Upper lobe of left lung (tissue), 6 donors: Measurements from ENCODE around the gene PHGDH. TPM values are rescaled to one million over a fixed set of nuclear protein-coding genes. Genes with fewer than 3 reads are reported as not detected.

Experiments used
- ATAC-seq, 2 donors: fragments of 200-7000 bp; cut with Tn5 transposase; one replicate each; pipeline ENCODE4 v1.9.1; 2022; ENCODE audit warnings: mild to moderate bottlenecking in 2 of 2, moderate library complexity in 2 of 2; ENCODE audit not compliant: low FRiP score in 2 of 2
- DNase-seq, 2 donors: peaks; one replicate each; pipeline ENCODE4 v3.0.0-alpha.2; 2019 to 2020
- H3K27ac ChIP-seq, 4 donors: fragments of 200-600 bp; sonication (generic); one replicate each; pipeline ENCODE4 v1.5.1; 2016 to 2019
- H3K27me3 ChIP-seq, 4 donors: fragments of 200-600 bp; sonication (generic); one replicate each; pipeline ENCODE4 v1.5.1; 2017 to 2019
- H3K36me3 ChIP-seq, 4 donors: fragments of 200-600 bp; sonication (generic); one replicate each; pipeline ENCODE4 v1.5.1; 2016 to 2019
- H3K4me1 ChIP-seq, 4 donors: fragments of 200-600 bp; sonication (generic); one replicate each; pipeline ENCODE4 v1.5.1; 2018 to 2019
- H3K4me3 ChIP-seq, 4 donors: fragments of 200-600 bp; sonication (generic); one replicate each; pipeline ENCODE4 v1.5.1; 2017 to 2019; ENCODE audit warnings: mild to moderate bottlenecking in 2 of 4, moderate library complexity in 1 of 4
- H3K9me3 ChIP-seq, 4 donors: fragments of 200-600 bp; sonication (generic); one replicate each; pipeline ENCODE4 v1.5.1; 2018 to 2019
- EP300 ChIP-seq, 4 donors: sonication (generic); formaldehyde crosslinking; IDR thresholded peaks; one replicate each; pipeline ENCODE4 v1.5.1; 2017; ENCODE audit warnings: antibody characterized with exemption in 4 of 4, control low read depth in 2 of 4
- POLR2A ChIP-seq, 4 donors: fragments of 450-650 bp; IDR thresholded peaks; one replicate each; pipeline ENCODE4 v1.5.1; 2016 to 2017; ENCODE audit warnings: antibody characterized with exemption in 4 of 4, mild to moderate bottlenecking in 2 of 4
- POLR2AphosphoS5 ChIP-seq, 2 donors: sonication (generic); formaldehyde crosslinking; IDR thresholded peaks; one replicate each; pipeline ENCODE4 v1.5.1; 2017; ENCODE audit warnings: antibody characterized with exemption in 2 of 2
- WGBS, 2 donors: methylation state at CpG; one replicate each; pipeline ENCODE4 v1.1.5; 2017 to 2018; 5-methylcytosine and 5-hydroxymethylcytosine counted together
- total RNA-seq, 6 donors: library from RNA; depleted of rRNA in 4 of 6; stranded (reverse); fragments of >200 nt in 4 of 6; gene quantifications; one replicate each; pipeline versions ENCODE4 v1.1.0 to v1.2.1, GENCODE V29; 2016 to 2021
- TF ChIP-seq, protein P1 (sequence below), 6 experiments: fragments of 450-650 bp in 4 of 6; fragments of 200-600 bp in 2 of 6; sonication (generic) in 2 of 6; IDR thresholded peaks; one replicate each; pipeline ENCODE4 v1.5.1; 2016 to 2019; ENCODE audit warnings: antibody characterized with exemption in 6 of 6
- donor health status: DM: no; HTN: no; CAD: no; lungs with moderate emphysema.
- donor health status: DM: no; HTN: yes; CAD: no; lungs with severe emphysema.

The PHGDH gene
- total RNA-seq, 6 donors from 2014 or later: 12.4 to 60.8 (median 21.7) TPM

DNA sequence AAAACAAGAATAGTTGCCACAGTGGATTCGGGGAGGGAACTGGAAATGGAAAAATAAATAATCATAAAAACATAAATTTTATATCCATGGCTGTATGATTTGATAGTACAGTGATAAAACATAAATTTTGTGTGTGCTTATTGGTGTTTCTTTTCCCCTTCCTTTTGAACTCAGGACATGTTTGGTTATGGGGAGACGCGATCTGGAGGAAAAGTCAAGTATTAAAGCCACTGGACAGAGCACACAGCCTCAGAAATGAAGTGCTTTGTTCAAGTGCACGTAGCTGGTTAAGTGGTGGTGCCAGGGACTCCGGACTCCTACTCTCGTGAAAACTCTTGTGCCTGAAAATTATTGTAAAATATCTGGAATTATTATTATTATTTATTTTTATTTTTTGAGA lies 66.6 kb downstream of the PHGDH start:
- H3K27ac ChIP-seq: no peak overlapping the region
- no peaks in the 10 kb centered on the region for H3K27me3 ChIP-seq
- H3K4me1 ChIP-seq: peaks cover 6 to 34% (median 22%) of the 10 kb centered on the region in 4 donors
- H3K36me3 ChIP-seq: no peaks in the 10 kb centered on the region
- DNase-seq: peak in 1 of 2 donors; percentile 44
- TF ChIP-seq EP300 (IDR thresholded peaks at IDR 0.05) (no peak), POLR2AphosphoS5 (IDR thresholded peaks at IDR 0.05) (no peak)
- no peak overlapping the region for H3K4me3 ChIP-seq
- ATAC-seq: no peak
- 66 to 78% methylated on average over 6 of the region's 6 CpGs for WGBS, 2 donors
- H3K9me3 ChIP-seq: no peaks in the 10 kb centered on the region

DNA sequence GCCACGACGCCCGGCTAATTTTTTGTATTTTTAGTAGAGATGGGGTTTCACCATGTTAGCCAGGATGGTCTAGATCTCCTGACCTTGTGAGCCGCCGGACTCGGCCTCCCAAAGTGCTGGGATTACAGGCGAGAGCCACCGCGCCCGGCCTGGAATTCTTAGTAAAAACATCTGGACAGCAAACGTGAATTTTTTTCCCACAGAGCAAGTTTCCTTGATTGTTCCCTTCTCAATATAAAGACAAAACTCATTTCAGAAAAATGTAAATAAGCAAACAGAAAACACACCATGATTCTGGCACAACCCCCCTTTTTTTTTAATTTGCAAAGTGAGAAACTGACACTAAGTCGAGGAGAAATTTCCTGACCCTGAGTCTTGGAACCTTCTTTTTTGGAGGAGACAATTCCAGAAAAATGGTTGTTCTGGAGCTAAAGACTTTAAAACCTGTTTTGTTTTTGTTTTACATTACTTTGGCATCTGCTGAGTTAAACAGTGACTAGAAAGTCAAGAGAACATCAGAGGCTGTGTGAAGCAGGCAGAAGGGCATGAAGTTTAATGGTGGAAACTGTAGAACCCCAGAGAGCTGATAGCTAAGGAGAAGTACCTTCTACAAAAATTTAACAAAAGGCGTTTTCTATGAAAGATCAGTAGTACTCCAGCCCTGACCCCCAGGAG lies 67.3 kb downstream of the PHGDH start:
- H3K36me3 ChIP-seq: no peaks in the 10 kb centered on the region
- TF ChIP-seq POLR2A (IDR thresholded peaks at IDR 0.05): no peak
- TF ChIP-seq, protein P1, sequence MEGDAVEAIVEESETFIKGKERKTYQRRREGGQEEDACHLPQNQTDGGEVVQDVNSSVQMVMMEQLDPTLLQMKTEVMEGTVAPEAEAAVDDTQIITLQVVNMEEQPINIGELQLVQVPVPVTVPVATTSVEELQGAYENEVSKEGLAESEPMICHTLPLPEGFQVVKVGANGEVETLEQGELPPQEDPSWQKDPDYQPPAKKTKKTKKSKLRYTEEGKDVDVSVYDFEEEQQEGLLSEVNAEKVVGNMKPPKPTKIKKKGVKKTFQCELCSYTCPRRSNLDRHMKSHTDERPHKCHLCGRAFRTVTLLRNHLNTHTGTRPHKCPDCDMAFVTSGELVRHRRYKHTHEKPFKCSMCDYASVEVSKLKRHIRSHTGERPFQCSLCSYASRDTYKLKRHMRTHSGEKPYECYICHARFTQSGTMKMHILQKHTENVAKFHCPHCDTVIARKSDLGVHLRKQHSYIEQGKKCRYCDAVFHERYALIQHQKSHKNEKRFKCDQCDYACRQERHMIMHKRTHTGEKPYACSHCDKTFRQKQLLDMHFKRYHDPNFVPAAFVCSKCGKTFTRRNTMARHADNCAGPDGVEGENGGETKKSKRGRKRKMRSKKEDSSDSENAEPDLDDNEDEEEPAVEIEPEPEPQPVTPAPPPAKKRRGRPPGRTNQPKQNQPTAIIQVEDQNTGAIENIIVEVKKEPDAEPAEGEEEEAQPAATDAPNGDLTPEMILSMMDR (IDR thresholded peaks at IDR 0.05): no peak
- no peak for TF ChIP-seq EP300 (IDR thresholded peaks at IDR 0.05)
- no peak for TF ChIP-seq POLR2AphosphoS5 (IDR thresholded peaks at IDR 0.05)
- WGBS, 2 donors: 87 to 90% methylated on average over 13 of the region's 13 CpGs

DNA sequence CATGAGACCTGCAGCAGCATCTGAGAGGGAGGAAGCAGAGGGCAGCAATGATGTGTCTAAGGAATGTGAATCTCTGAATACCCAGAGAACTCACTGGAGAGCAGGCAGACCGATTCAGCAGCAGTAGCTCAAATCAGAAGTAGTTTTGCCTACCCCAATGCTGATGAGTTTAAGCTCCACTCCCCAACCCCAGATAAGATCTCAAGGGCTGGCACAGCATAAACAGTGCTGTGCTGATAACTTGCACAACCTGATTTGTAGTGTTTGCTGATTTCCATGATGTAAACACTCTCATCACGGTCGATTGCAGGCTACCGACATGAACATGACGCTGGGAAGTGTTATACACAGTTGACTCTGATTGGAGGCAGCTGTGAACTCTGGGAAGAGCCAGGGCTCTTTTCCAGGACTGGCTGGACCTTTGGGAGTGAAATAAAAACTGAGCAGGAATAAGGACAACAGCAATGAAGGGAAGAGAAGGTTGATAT lies 68.2 kb downstream of the PHGDH start:
- WGBS, 2 donors: 17 to 38% methylated on average over 5 of the region's 5 CpGs
- DNase-seq: peak in 1 of 2 donors; percentile 55

More for the DNA sequence above, 67.3 kb downstream of the PHGDH start:
- peak in 1 of 2 donors; percentile 41 for DNase-seq
- ATAC-seq: no peak
- Histone ChIP-seq H3K4me1 (peaks cover 9 to 33% (median 23%) of the 10 kb centered on the region in 4 donors), H3K9me3 (no peaks in the 10 kb centered on the region), H3K27me3 (no peaks in the 10 kb centered on the region), H3K27ac (peak overlapping the region in 2 of 4 donors; percentile 40 to 41), H3K4me3 (no peak overlapping the region)

DNA sequence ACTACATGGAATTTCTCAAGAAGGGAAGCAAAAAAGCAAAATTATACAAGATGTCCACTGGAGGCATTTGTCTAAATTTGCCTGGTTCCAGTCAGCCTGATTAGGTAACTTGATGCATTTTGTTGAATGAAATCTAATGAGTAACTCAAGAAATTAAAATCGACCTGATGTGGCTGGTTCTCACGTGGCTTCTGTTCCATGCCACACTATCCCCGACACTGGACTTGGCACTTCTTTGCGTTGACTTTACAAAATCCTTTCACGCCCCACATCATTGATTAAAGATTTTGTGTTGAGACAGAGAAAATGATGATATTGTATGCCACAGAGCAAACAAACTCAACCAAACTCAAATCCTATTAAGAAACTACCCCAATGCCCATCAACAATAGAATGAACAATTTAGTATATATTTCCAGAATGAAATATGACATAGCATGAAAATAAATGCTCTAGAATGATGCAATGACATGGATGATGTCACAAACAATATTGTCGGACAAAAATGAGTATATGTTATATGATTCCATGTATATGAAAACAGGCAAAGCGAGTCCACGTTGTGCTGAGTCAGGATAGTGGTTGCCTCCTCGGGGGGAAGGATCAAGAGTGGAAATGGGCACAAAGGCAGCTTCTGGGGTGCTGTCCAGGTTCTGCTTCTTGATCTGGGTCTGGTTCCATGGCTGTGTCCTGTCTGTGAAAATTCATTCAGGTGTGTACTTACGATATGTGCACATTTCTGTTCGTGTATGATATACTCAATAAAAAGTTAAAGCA lies 69.9 kb downstream of the PHGDH start:
- DNase-seq (no peak), ATAC-seq (no peak)
- Histone ChIP-seq H3K27ac (no peak overlapping the region), H3K36me3 (no peaks in the 10 kb centered on the region), H3K9me3 (no peaks in the 10 kb centered on the region), H3K27me3 (no peaks in the 10 kb centered on the region), H3K4me3 (no peak overlapping the region), H3K4me1 (peaks cover 9 to 30% (median 20%) of the 10 kb centered on the region in 4 donors)
- 82 to 91% methylated on average over 11 of the region's 11 CpGs for WGBS, 2 donors
- no peak for TF ChIP-seq POLR2AphosphoS5 (IDR thresholded peaks at IDR 0.05)

More for the DNA sequence above, 68.2 kb downstream of the PHGDH start:
- no peaks in the 10 kb centered on the region for H3K9me3 ChIP-seq
- no peaks in the 10 kb centered on the region for H3K36me3 ChIP-seq
- H3K4me1 ChIP-seq: peaks cover 9 to 30% (median 20%) of the 10 kb centered on the region in 4 donors
- H3K27me3 ChIP-seq: no peaks in the 10 kb centered on the region
- peak overlapping the region in 2 of 4 donors; percentile 33 to 40 for H3K27ac ChIP-seq
- H3K4me3 ChIP-seq: no peak overlapping the region
- TF ChIP-seq EP300 (IDR thresholded peaks at IDR 0.05) (peak in 2 of 4 donors; percentile 45 to 88), POLR2A (IDR thresholded peaks at IDR 0.05) (no peak), POLR2AphosphoS5 (IDR thresholded peaks at IDR 0.05) (peak; percentile 67 to 74)
- TF ChIP-seq, protein P1 (IDR thresholded peaks at IDR 0.05): no peak
- ATAC-seq: peak; percentile 69 to 90

DNA sequence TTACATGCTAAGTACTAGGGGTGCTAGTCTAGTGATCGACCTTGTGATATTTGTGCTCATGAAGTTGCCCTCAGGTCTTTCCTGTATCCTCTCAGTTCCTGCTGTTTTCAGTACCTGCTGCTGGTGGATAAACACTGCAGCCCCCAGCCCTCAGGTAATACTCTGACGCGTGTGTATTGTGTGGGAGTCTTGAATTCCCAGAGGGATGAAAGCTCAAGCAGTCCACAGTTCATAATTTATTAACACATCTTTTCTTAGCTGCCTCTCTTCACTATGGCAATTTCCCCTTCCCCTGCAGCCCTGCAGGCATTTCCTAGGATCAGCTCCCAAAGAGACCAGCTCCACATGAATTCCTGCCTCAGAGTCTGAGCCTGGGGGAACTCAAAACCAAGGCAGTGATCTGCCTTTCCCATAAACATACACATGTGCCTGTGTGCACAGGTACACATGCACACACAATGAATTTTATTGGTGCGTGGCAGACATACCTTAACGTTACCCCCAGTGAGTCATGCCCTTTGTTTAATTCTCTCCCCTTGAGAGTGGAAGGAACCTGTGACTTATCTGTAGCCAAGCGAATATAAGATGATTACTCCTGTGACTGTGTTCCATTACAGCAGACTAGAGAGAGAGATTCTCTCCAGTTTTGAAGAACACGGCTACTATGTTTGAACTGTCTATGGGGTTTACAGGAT lies 71.0 kb downstream of the PHGDH start:
- 67 to 77% methylated on average over 7 of the region's 7 CpGs for WGBS, 2 donors
- H3K4me1 ChIP-seq: peaks cover 9 to 30% (median 20%) of the 10 kb centered on the region in 4 donors
- H3K27ac ChIP-seq: peak overlapping the region in 1 of 4 donors; percentile 6
- ATAC-seq: no peak
- H3K36me3 ChIP-seq: no peaks in the 10 kb centered on the region
- TF ChIP-seq POLR2AphosphoS5 (IDR thresholded peaks at IDR 0.05) (no peak), POLR2A (IDR thresholded peaks at IDR 0.05) (no peak), EP300 (IDR thresholded peaks at IDR 0.05) (no peak)
- TF ChIP-seq, protein P1 (IDR thresholded peaks at IDR 0.05): no peak
- no peaks in the 10 kb centered on the region for H3K9me3 ChIP-seq
- DNase-seq: no peak
- no peaks in the 10 kb centered on the region for H3K27me3 ChIP-seq
- H3K4me3 ChIP-seq: no peak overlapping the region
